H54 (cell line): Measurements from ENCODE around the gene SIGLEC1.
A peak's percentile ranks its signal among the peaks of the same experiment; 100 is the strongest.

Experiments used
- DNase-seq: peaks from one replicate; pipeline ENCODE4 v3.0.0; 2011; ENCODE audit warnings: low spot score, mixed read lengths; ENCODE audit not compliant: insufficient read length
- FAIRE-seq: peaks from 3 replicates; lab custom pipeline; 2011; peaks lifted over from hg19 to GRCh38; lab: Jason Lieb, UNC
- POLR2A ChIP-seq: IDR thresholded peaks from 2 replicates; pipeline ENCODE4 v1.6.1; 2011; ENCODE audit warnings: low read depth, mild to moderate bottlenecking, low read length

SIGLEC1 gene

DNA sequence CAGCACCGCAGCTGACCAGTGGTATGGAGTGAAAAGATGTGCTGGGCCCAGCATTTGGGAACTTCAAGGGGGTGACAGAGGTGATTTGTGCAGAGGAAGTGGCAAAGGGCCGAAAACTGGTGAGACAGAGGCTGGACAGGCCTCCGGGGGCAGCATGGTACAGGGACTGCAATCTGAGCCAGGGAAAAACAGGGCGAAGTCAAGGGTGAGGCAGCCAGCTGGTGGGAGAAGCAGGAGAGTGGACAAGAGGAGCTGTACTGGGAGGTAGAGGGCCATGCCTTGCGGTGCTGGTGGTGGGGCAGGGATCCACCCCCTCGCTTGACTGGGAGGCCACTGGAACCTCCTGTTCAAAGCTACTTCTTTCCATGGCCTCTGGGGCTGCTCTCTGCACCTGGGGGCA lies 41.9 kb downstream of the SIGLEC1 start:
- FAIRE-seq (no peak), DNase-seq (peak; percentile 81)
- TF ChIP-seq POLR2A: no peak

DNA sequence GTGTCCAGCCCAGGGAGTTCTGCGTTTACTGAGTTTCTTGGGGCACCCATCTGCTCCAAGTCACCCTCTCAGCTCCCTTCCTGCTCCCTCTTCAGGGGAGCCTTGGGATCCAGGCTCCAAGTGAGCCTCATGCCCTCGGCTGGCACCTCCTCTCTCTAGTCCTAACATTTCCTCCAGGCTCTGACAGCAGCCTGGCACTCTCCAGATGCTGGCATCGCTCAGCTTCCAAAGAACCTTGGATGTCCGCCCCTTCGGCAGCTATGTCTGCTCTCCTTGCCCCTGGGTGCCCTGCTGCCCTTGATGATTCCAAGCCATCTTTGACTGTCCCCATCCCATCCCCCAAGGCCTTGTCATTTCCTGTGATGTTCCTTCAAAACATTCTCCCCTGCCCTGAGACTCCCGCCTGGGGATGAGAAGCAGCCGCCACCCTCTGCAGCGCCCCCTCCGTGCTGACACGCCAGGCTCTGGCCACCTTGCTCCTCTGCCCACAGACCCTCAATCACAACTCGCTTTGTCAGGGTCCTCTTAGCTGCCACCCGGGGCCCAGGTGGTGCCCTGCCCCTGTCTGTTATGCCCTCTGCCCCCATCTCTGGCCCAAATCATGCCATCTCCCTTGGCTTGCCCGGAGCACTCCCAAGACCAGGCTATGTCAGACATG lies 42.6 kb downstream of the SIGLEC1 start:
- DNase-seq (no peak), FAIRE-seq (no peak)
- no peak for TF ChIP-seq POLR2A

DNA sequence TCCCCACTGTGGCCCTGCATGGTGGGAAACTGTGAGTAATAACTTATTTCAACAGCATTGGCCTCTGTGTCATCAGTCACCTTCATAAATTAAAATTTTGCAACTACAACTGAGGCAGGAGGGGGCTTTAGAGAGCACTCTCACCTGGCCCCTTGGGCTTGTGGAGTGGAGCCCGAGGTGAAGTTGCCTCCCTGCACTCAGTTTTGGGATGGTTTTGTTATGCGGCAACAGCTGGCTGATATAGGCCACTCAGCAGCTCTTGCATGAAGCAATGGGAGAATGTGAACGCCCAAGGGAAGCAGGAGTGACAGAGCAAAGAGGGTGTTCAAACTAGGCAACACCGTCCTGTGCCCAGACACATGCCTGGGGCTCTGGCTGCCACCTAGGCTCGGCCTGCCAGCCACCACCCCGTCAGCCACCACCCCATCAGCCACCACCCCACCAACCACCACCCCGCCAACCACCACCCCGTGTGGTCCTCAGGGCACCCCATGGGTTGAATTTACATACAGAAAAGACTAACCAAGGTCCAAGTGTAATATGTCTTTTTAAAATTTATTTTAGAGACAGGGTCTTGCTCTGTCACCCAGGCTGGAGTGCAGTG lies 44.9 kb downstream of the SIGLEC1 start:
- TF ChIP-seq POLR2A: no peak
- FAIRE-seq (no peak), DNase-seq (no peak)

DNA sequence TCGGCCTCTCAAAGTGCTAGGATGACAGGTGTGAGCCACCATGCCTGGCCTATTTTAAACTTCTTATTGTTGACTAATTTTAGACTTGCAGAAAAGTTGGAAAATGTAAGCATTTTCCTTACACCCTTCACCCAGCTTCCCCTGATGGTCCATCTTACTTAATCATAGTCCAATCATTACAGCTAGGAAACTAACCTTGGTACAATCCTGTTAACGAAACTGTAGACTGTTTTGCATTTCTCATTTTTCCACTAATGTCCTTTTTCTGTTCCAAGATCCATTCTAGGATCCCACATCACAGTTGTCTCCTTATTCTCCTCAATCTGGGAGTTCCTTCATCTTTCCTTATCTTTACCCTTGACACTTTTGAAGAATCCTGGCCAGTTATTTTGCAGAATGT lies 48.5 kb downstream of the SIGLEC1 start:
- FAIRE-seq (no peak), DNase-seq (no peak)
- no peak for TF ChIP-seq POLR2A

DNA sequence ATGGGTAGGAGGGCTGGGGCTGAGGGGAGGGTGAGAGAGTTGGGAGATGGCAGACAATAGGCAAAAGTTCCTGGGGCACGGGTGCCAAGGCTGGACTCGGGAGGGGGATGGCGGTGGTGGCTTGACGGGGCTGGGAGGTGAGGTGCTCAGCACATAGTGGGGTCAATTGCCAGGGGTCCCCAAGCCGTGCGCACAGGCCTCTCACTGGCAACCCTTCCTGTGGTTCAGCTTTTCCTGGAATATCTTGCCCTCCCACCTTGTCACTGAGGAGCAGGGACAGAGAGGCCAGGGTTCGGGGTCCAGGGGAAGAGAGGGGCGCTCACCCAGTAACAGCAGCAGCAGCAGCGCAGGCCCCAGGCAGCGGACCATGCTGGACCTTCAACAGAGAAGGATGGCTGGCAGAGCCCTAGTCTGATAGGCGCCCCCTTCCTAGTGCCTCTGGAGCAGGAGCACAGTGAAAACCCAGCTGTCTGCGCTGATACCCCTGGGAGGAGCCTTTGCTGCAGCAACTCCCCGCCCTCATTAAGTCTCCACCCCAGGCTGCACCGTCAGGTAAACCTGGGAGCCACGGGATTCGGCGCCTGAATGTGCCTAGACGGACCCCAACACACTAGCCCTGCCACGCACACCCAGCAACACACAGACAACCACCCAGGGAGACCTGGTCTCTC lies 49.2 kb downstream of the SIGLEC1 start, which contains the start of gene GFRA4:
GFRA4 (minus strand) TSS at position 369 of the 671 bp plus-strand sequence; CDS start at position 369, 0 bp downstream.
- no peak for TF ChIP-seq POLR2A
- no peak for FAIRE-seq
- no peak for DNase-seq
